ENCODE data around the gene LBX1.
"Not testable (repeated sequence)": the region's sequence is repeated elsewhere in the genome, so short reads cannot be mapped to it uniquely, and the experiment has no call there.

The LBX1 gene

GRCh38 chr10:101202667-101203066 lies 26.6 kb downstream of the LBX1 start:
- not testable (repeated sequence) for DNase-seq

DNA sequence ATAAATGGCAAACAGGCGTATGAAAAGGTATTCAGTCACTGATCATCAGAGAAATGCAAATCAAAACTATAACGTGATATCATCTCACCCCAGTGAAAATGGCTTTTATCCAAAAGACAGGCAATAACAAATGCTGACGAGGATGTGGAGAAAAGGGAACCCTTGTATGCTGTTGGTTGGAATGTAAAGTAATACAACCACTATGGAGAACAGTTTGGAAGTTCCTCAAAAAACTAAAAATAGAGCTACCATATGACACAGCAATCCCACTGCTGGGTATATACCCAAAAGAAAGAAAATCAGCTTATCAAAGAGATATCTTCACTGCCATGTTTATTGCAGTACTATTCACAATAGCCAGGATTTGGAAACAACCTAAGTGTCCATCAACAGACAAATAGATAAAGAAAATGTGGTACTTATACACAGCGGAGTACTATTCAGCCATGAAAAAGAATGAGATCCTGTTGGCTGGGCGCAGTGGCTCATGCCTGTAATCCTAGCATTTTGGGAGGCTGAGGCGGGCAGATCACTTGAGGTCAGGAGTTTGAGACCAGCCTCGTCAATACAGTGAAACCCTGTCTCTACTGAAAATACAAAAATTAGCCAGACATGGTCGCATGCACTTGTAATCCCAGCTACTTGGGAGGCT lies 30.8 kb downstream of the LBX1 start:
- DNase-seq = not testable (repeated sequence)

DNA sequence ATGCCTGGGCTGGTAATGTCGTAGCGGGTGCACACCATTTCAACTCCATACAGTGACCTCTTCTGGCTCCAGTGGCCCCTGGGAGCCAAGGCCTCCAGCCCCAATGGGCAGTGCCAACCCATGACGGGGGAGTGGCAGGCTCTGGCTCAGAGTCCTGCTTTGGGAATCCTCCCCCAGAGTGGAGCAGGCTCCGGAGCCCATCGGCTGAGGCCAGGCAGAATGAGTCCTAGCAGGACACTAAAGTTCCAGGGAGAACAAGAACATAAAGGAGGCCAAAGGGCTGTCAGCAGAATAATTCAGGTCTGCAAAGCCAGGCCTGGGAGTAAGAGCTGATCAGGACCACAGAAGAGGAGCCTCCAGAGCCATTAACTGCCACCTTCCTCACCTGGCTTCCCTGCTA lies 33.3 kb downstream of the LBX1 start:
- no peak for DNase-seq

DNA sequence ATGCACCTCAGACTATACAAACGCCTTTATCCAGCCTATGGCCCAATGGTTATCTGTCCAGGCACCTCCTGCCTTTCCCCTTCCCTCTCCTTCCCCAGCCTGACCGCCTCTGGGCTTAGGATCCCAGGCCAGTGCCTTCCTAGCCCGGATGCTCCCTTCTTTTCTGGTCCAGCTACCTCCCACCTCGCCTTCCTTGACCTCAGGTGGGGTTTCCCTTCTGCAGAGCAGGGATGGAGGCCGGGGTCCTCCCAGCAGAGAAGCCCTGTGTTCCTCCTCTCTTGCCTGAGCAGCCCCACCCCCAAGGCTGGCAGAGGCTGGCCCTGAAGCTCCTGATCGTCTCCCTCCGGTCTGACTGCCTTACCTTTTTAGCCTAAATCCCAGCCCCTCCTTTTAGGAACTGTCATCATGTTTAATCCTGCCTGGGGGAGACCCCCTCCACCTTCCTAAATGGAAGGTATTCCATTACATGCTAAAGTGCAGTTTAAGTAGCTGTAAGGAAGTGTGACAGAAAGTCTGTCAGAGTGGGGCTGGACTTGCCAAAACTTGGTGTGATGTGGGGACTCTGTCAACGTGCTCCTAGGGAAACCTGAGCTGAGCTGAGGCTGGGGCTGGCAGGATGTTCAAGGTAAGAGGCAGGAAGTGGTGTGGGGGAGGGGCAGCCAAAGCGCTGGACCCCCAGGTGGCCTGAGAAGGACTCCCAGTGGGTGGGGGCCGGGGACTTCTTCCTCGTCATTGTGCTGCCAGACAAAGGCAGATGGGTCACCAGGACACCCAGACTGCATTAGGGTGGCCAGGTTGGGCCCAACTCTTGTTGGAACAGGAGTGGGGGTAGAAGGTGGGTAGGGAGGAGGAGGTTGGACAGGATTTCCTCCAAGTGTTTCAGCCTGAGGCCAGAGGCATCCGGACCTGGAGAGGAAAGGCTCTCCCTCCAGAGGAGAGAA lies 39.5 kb downstream of the LBX1 start:
- no peak for DNase-seq

DNA sequence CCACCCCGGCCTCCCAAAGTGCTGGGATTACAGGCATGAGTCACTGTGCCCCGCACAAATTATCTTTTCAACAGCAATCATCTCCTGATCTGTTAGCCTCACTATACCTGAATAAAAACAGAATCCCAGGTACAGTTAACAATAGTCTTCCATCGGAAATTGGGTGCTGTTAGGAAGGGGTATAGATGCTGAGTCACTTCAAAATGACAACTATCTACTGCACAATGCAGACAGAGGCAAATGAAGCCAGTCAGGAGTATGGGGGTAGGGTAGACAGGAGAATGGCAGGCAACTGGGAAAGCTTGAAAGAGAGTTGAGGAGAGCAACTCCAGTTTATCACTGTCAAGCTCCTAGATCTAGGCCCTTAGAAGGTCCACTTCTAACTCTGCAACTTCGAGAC lies 40.3 kb downstream of the LBX1 start:
- no peak for DNase-seq

DNA sequence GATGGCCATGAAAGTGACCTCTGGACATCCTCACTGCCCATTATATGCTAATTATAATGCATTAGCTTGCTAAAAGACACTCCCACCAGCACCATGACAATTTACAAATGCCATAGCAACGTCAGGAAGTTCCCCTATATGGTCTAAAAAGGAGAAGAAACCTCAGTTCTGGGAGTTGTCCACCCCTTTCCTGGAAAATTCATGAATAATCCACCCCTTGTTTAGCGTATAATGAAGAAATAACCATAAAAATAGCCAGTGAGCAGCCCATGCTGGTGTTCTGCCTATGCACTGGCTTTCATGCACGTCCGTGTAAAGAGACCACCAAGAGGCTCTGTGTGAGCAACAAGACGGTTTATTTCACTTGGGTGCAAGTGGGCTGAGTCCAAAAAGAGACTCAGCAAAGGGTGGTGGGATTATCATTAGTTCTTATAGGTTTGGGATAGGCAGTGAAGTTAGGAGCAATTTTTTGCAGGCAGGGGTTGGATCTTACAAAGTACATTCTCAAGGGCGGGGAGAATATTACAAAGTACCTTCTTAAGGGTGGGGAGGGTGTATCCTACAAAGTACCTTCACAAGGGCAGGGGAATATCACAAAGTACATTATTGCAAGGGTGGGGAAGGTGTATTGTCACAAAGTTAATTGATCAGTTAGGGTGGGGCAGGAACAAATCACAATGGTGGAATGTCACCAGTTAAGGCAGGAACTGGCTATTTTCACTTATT lies 45.6 kb downstream of the LBX1 start:
- DNase-seq = no peak

GRCh38 chr10:101182936-101183335 lies 46.3 kb downstream of the LBX1 start:
- DNase-seq = no peak
